Breast epithelium (tissue), 4 donors: ENCODE results near the gene PCDH9. TPM values are rescaled to one million over a fixed set of nuclear protein-coding genes. Genes with fewer than 3 reads are reported as not detected.

Experiments used
- DNase-seq, 2 donors: peaks; one replicate each; pipeline ENCODE4 v3.0.0-alpha.2; 2019; ENCODE audit warnings: low spot score in 2 of 2
- H3K27ac ChIP-seq, 2 donors: fragments of 200-600 bp; sonication (generic) in 1 of 2; one replicate each; pipeline ENCODE4 v1.5.1; 2016 to 2019; ENCODE audit warnings: mild to moderate bottlenecking in 1 of 2
- H3K27me3 ChIP-seq, 2 donors: fragments of 200-600 bp; sonication (generic) in 1 of 2; one replicate each; pipeline versions ENCODE4 v1.5.1 to v1.6.0; 2017 to 2019; ENCODE audit warnings: control low read depth in 1 of 2, mild to moderate bottlenecking in 1 of 2
- H3K36me3 ChIP-seq: fragments of 200-600 bp; one replicate; pipeline ENCODE4 v1.5.1; 2019
- H3K4me1 ChIP-seq, 2 donors: fragments of 200-600 bp; sonication (generic); one replicate each; pipeline ENCODE4 v1.5.1; 2016 to 2019; ENCODE audit warnings: control low read depth in 1 of 2
- H3K4me3 ChIP-seq, 3 donors: fragments of 200-600 bp; sonication (generic); 1 replicate in 2 of 3; 2 replicates in 1 of 3; pipeline ENCODE4 v1.5.1; 2016 to 2019; ENCODE audit warnings: mild to moderate bottlenecking in 3 of 3, moderate library complexity in 2 of 3
- H3K9me3 ChIP-seq, 2 donors: fragments of 200-600 bp; sonication (generic) in 1 of 2; one replicate each; pipeline ENCODE4 v1.5.1; 2016 to 2019; ENCODE audit warnings: control low read depth in 1 of 2
- POLR2A ChIP-seq: fragments of 450-650 bp; IDR thresholded peaks from one replicate; pipeline ENCODE4 v1.6.1; 2016; ENCODE audit warnings: antibody characterized with exemption, mild to moderate bottlenecking, moderate library complexity
- POLR2AphosphoS5 ChIP-seq, 3 donors: sonication (generic); formaldehyde crosslinking; IDR thresholded peaks; one replicate each; pipeline ENCODE4 v1.6.1; 2017; ENCODE audit warnings: antibody characterized with exemption in 3 of 3
- intact Hi-C: fragments of 100-400 bp; cut with DNase I; formaldehyde crosslinking; loops from one replicate; pipeline ENCODE4 v1.15.1; 2023; ENCODE audit warnings: low total_unique reads
- total RNA-seq, 3 donors: library from RNA; depleted of rRNA; stranded (reverse); fragments of >200 nt; gene quantifications; one replicate each; pipeline ENCODE4 v1.1.0, GENCODE V29; 2016
- TF ChIP-seq, protein P1 (sequence below), 3 donors: fragments of 450-650 bp; IDR thresholded peaks; one replicate each; pipeline ENCODE4 v1.5.1; 2016 to 2017; ENCODE audit warnings: antibody characterized with exemption in 3 of 3, mild to moderate bottlenecking in 3 of 3, moderate library complexity in 3 of 3

Gene PCDH9
- total RNA-seq, 3 donors from 2014 or later = 0.98 to 26.7 (median 3.7) TPM

DNA sequence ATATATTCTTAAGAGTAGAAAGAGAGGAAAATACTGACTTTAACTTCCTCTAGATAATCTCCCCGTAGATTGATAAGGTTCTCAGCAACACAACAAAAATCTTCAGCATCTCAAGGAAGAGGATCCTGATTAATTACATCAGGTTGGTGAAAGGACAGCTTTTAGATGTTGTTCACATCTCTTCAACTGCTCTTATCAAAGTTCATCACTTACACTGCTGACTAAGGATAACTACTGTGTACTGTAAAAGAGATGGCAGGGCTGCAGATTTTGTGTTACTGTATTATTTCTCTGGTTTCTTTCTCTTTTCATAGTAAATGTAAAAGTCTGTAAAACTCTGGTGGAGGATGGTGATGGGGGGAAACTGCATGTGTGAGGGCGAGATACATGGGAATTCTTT is 133.7 kb downstream of the PCDH9 start:
- no peaks in the 10 kb centered on the region for H3K9me3 ChIP-seq
- H3K4me3 ChIP-seq = no peak overlapping the region
- no peaks in the 10 kb centered on the region for H3K36me3 ChIP-seq
- no peak overlapping the region for H3K27ac ChIP-seq
- DNase-seq = no peak
- H3K4me1 ChIP-seq = no peaks in the 10 kb centered on the region
- intact Hi-C loops = no loop called here
- H3K27me3 ChIP-seq = no peaks in the 10 kb centered on the region
- no peak for TF ChIP-seq POLR2A
- TF ChIP-seq, protein P1, sequence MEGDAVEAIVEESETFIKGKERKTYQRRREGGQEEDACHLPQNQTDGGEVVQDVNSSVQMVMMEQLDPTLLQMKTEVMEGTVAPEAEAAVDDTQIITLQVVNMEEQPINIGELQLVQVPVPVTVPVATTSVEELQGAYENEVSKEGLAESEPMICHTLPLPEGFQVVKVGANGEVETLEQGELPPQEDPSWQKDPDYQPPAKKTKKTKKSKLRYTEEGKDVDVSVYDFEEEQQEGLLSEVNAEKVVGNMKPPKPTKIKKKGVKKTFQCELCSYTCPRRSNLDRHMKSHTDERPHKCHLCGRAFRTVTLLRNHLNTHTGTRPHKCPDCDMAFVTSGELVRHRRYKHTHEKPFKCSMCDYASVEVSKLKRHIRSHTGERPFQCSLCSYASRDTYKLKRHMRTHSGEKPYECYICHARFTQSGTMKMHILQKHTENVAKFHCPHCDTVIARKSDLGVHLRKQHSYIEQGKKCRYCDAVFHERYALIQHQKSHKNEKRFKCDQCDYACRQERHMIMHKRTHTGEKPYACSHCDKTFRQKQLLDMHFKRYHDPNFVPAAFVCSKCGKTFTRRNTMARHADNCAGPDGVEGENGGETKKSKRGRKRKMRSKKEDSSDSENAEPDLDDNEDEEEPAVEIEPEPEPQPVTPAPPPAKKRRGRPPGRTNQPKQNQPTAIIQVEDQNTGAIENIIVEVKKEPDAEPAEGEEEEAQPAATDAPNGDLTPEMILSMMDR (IDR thresholded peaks at IDR 0.05) = no peak
- no peak for TF ChIP-seq POLR2AphosphoS5 (IDR thresholded peaks at IDR 0.05)

DNA sequence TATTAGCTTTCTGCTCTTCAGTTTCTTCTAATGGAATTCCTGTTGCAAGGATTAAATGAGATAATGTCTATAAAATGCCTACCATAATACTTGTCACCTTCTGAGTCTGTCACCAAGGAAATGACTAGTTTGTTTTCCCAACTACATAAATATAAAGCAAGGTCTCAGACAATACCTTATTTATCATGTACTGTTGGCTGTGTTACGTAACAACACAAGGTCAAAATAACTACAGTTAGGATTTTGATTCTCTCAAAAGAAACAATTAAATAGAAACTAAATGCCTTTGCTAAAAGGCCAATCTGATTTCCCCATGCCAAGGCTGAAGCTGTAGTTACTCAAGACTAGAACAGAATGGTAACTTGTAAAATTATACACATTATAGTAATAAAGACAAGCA is 134.5 kb downstream of the PCDH9 start:
- H3K9me3 ChIP-seq = no peaks in the 10 kb centered on the region

DNA sequence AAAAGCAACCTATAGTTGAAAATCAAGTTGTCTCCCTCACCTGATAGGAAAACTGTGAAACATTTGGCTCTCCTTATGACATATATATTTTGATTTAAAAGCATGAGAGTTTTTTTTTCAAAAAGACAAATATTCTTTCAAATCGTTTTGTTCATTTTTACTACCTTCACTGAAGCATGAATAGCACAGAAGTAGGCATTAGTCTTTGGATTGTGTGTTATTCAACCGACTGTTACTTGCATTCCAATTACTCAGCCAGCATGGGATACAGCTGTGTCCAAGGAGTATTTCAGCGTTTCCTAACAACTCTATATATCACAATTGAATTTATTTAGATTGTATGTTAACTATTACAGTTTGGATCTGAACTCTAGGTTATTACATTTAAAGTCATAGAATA is 135.2 kb downstream of the PCDH9 start:
- Histone ChIP-seq H3K9me3 (no peaks in the 10 kb centered on the region), H3K4me3 (no peak overlapping the region), H3K4me1 (no peaks in the 10 kb centered on the region), H3K36me3 (no peaks in the 10 kb centered on the region), H3K27me3 (no peaks in the 10 kb centered on the region), H3K27ac (no peak overlapping the region)
- DNase-seq = no peak
- intact Hi-C loops = no loop called here
- no peak for TF ChIP-seq POLR2AphosphoS5 (IDR thresholded peaks at IDR 0.05)
- TF ChIP-seq, protein P1 (IDR thresholded peaks at IDR 0.05) = no peak
- no peak for TF ChIP-seq POLR2A

More for the DNA sequence above, 134.5 kb downstream of the PCDH9 start:
- TF ChIP-seq, protein P1 (IDR thresholded peaks at IDR 0.05) = no peak
- TF ChIP-seq POLR2A (no peak), POLR2AphosphoS5 (IDR thresholded peaks at IDR 0.05) (no peak)
- no peak for DNase-seq
- Histone ChIP-seq H3K4me1 (no peaks in the 10 kb centered on the region), H3K27ac (no peak overlapping the region), H3K36me3 (no peaks in the 10 kb centered on the region), H3K27me3 (no peaks in the 10 kb centered on the region), H3K4me3 (no peak overlapping the region)
- intact Hi-C loops = no loop called here

DNA sequence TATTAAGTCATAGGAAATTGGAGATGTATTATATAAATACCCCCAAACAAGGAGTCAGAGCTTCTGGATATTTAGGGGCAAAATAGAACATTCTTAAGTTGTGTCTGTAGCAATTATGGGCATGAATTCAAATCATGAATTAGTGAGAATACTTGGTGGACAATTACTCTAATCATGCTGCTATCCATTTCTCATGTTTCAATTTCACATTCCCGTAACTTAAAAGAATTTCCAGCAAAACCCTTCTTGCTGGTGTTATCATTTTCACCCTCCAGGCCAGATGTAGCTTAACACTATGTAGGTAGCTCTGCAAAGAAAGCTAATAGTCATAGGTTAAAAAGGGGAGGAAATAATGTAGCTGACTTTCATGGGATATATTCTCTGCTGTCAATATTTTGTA is 136.1 kb downstream of the PCDH9 start:
- no peaks in the 10 kb centered on the region for H3K4me1 ChIP-seq
- H3K9me3 ChIP-seq = no peaks in the 10 kb centered on the region
- no peak for DNase-seq
- intact Hi-C loops = no loop called here
- H3K4me3 ChIP-seq = no peak overlapping the region
- no peak overlapping the region for H3K27ac ChIP-seq
- no peaks in the 10 kb centered on the region for H3K27me3 ChIP-seq
- no peaks in the 10 kb centered on the region for H3K36me3 ChIP-seq
- TF ChIP-seq POLR2A = no peak
- TF ChIP-seq, protein P1 (IDR thresholded peaks at IDR 0.05) = no peak
- no peak for TF ChIP-seq POLR2AphosphoS5 (IDR thresholded peaks at IDR 0.05)

DNA sequence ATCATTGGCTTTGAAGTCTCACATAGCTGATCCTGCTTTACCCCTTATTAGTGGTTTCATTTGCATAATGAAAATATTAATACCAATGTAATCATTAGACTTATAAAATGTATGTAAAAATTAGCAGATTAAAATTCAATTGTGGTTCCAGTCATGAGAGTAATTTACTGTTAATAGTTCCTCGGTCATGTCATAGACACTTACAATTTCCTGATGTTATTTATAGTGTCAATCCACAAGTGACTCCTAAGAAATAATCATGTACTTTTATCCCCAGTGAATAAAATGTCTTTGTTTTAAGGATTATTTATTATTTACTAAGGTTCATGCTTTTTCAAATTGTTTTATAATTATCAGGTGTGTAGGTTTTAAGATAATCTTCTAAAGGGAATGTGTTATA is 138.5 kb downstream of the PCDH9 start:
- Histone ChIP-seq H3K36me3 (no peaks in the 10 kb centered on the region), H3K27ac (no peak overlapping the region), H3K9me3 (no peaks in the 10 kb centered on the region), H3K4me1 (no peaks in the 10 kb centered on the region), H3K4me3 (no peak overlapping the region), H3K27me3 (no peaks in the 10 kb centered on the region)
- TF ChIP-seq POLR2A (no peak), POLR2AphosphoS5 (IDR thresholded peaks at IDR 0.05) (no peak)
- TF ChIP-seq, protein P1 (IDR thresholded peaks at IDR 0.05) = no peak
- intact Hi-C loops = no loop called here
- DNase-seq = no peak
